Astrocyte of the cerebellum (primary cell): Measurements from ENCODE around the gene TENT4B.

ENCODE experiments used
- DNase-seq: peaks from one replicate; pipeline ENCODE4 v3.0.0-alpha.2; 2011; ENCODE audit warnings: low read depth
- H3K4me3 ChIP-seq: 2 replicates; pipeline ENCODE4 v1.5.1; 2011; ENCODE audit warnings: mild to moderate bottlenecking, low read depth, low read length, moderate library complexity
- in situ Hi-C: cut with HindIII; loops from 2 replicates; pipeline ENCODE4 v1.10.0; 2017; ENCODE audit warnings: low sequenced_read_pairs
- TF ChIP-seq, protein P1 (sequence below): IDR thresholded peaks from 2 replicates; pipeline ENCODE4 v1.5.1; 2012; ENCODE audit warnings: low read length, low read depth, moderate library complexity, mild to moderate bottlenecking; ENCODE audit errors: missing control alignments

Gene TENT4B

DNA sequence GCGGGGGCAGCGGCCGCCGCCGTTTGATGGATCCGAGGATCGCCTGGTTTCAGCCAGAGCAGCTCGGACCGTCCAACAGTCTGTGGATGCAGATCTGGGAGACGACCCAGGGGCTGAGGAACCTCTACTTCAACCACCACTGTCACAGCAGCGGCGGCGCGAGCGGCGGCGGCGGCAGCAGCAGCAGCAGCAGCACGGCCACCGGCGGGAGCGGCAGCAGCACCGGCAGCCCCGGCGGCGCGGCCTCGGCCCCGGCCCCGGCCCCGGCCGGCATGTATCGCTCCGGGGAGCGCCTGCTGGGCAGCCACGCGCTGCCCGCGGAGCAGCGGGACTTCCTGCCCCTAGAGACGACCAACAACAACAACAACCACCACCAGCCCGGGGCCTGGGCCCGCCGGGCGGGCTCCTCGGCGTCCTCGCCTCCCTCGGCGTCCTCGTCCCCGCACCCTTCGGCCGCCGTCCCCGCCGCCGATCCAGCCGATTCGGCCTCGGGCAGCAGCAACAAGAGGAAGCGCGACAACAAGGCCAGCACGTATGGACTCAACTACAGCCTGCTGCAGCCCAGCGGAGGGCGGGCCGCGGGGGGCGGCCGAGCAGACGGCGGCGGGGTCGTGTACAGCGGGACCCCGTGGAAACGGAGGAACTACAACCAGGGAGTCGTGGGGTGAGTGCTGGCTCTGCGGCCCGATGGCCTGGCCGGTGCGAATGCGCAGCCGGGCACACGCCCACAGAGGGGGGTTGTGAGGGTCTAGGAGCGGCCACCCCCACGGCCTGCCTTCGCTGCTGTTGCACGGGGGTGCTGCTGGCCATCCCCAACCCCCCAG, 702 bp downstream of the TENT4B start:
- in situ Hi-C loops, result no loop called here

GRCh38 chr16:50154420-50154950, 1.4 kb downstream of the TENT4B start:
- TF ChIP-seq, protein P1, sequence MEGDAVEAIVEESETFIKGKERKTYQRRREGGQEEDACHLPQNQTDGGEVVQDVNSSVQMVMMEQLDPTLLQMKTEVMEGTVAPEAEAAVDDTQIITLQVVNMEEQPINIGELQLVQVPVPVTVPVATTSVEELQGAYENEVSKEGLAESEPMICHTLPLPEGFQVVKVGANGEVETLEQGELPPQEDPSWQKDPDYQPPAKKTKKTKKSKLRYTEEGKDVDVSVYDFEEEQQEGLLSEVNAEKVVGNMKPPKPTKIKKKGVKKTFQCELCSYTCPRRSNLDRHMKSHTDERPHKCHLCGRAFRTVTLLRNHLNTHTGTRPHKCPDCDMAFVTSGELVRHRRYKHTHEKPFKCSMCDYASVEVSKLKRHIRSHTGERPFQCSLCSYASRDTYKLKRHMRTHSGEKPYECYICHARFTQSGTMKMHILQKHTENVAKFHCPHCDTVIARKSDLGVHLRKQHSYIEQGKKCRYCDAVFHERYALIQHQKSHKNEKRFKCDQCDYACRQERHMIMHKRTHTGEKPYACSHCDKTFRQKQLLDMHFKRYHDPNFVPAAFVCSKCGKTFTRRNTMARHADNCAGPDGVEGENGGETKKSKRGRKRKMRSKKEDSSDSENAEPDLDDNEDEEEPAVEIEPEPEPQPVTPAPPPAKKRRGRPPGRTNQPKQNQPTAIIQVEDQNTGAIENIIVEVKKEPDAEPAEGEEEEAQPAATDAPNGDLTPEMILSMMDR, result no peak
- DNase-seq, result no peak
- peak overlapping the region; percentile 63 for H3K4me3 ChIP-seq
- in situ Hi-C loops, result no loop called here

More for the DNA sequence above, 702 bp downstream of the TENT4B start:
- TF ChIP-seq, protein P1, result no peak
- no peak for DNase-seq
- H3K4me3 ChIP-seq, result peak overlapping the region; percentile 63

- TF ChIP-seq, protein P1, result no peak
- in situ Hi-C loops, result no loop called here
- DNase-seq, result no peak
- H3K4me3 ChIP-seq, result no peak overlapping the region
These were observed 2.8 kb downstream of the TENT4B start for GRCh38 chr16:50155925-50156324.

DNA sequence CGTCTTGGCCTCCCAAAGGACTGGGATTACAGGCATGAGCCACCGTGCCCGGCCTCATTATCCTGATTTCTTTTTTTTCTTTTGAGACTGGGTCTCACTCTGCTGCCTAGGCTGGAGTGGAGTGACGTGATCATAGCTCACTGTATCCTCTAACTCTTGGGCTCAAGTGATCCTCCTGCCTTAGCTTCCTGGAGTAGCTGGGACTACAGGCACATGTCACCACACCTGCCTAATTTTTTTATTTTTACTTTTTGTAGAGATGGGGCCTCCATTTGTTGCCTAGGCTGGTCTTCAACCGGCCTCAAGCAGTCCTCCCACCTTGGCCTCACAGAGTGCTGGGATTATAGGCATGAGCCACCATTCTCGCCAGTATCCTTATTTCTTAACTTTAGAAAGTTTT, 3.5 kb downstream of the TENT4B start:
- TF ChIP-seq, protein P1, result no peak

DNA sequence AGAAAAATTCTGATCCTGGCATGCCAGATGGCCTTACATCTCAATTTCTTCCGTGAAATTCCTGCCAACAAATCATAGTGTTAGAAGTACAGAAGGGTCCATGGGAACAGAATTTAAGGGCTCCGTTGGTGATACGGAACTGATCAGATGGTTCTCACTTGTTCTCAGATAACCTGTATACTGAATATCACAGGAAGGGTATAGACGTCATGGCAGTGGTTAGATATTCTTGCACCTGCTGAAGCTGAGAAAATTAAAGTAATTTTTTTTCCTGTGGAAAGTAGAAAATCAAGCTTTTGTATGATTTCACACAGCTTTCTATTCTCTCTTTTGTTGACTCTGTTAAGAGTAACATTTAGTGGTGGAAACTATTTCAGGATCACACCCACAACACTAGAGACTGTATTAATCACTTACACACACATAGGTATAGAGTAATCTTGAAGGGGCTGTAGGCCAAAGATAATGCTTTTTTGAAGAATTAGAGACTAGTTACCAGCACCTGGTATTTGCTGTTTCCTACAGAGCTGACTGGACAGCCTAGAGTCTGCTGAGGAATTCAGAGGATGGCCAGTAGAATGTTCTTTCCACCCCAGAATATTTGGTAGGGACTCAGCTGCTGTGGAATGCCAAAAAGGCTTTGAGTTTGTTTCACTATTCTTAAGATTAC, 7.5 kb downstream of the TENT4B start:
- H3K4me3 ChIP-seq, result no peak overlapping the region
- DNase-seq, result no peak
- in situ Hi-C loops, result no loop called here
- TF ChIP-seq, protein P1, result no peak

More for the DNA sequence above, 3.5 kb downstream of the TENT4B start:
- in situ Hi-C loops, result no loop called here
- no peak overlapping the region for H3K4me3 ChIP-seq
- DNase-seq, result no peak

DNA sequence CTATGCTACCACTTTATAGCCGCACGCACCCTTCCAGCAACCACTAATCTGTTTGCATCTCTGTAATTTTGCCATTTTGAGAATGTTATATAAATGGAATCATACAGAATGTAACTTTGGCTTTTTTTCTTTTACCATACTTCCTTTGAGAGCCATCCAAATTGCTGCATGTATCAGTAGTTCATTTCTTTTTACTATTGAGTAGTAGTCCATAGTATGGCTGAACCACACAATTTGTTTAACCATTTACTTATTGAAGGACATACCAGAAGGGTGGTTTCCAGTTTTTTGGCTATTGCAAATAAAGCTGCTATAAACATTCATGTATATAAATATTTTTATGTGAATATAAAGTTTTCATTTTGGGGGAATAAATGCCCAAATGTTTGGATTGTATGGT, 8.8 kb downstream of the TENT4B start:
- H3K4me3 ChIP-seq, result no peak overlapping the region
- in situ Hi-C loops, result no loop called here
- TF ChIP-seq, protein P1, result no peak
- DNase-seq, result no peak
